CD14-positive monocyte (primary cell): ENCODE results near the gene HEYL. TPM values are rescaled to one million over a fixed set of nuclear protein-coding genes. Genes with fewer than 3 reads are reported as not detected.

ENCODE experiments used
- DNase-seq, 3 donors: peaks; one replicate each; pipeline ENCODE4 v3.0.0-alpha.2; 2011 to 2022
- H2AFZ ChIP-seq: 2 replicates; pipeline ENCODE4 v1.6.0; 2012; ENCODE audit warnings: mild to moderate bottlenecking, low read depth, low read length, inconsistent platforms; ENCODE audit not compliant: insufficient read depth, poor library complexity, severe bottlenecking
- H3K27ac ChIP-seq, 2 donors: 1 replicate in 1 of 2; 2 replicates in 1 of 2; pipeline ENCODE4 v1.5.1; 2012 to 2013; ENCODE audit warnings: low read length in 2 of 2, control low read depth in 1 of 2, inconsistent platforms in 1 of 2, low read depth in 1 of 2, mild to moderate bottlenecking in 1 of 2
- H3K27me3 ChIP-seq, 2 donors: one replicate each; pipeline versions ENCODE4 v1.6.0 to v1.6.1; 2011 to 2013; ENCODE audit warnings: low read length in 2 of 2; ENCODE audit not compliant: control insufficient read depth in 2 of 2, insufficient read depth in 2 of 2
- H3K36me3 ChIP-seq, 2 donors: replicated peaks in 1 of 2; 1 replicate in 1 of 2; 2 replicates in 1 of 2; pipeline versions ENCODE4 v1.5.1 to v1.6.1; 2012 to 2013; ENCODE audit warnings: low read length in 2 of 2, control low read depth in 1 of 2, inconsistent platforms in 1 of 2, mild to moderate bottlenecking in 1 of 2; ENCODE audit not compliant: insufficient read depth in 2 of 2, control insufficient read depth in 1 of 2
- H3K4me1 ChIP-seq, 2 donors: 1 replicate in 1 of 2; 2 replicates in 1 of 2; pipeline versions ENCODE4 v1.5.1 to v1.6.1; 2012 to 2013; ENCODE audit warnings: low read length in 2 of 2, control low read depth in 1 of 2, inconsistent platforms in 1 of 2, mild to moderate bottlenecking in 1 of 2, moderate library complexity in 1 of 2; ENCODE audit not compliant: insufficient read depth in 2 of 2, control insufficient read depth in 1 of 2
- H3K4me2 ChIP-seq: replicated peaks from 2 replicates; pipeline ENCODE3; 2012; ENCODE audit warnings: low read length, moderate library complexity, mild to moderate bottlenecking; ENCODE audit not compliant: poor library complexity, severe bottlenecking; ENCODE audit errors: extremely low read depth
- H3K4me3 ChIP-seq, 3 experiments: fragments of 200-600 bp in 1 of 3; sonication (generic) in 1 of 3; replicated peaks in 1 of 3; 1 replicate in 2 of 3; 2 replicates in 1 of 3; pipeline ENCODE4 v1.5.1; 2011 to 2013; ENCODE audit warnings: low read length in 3 of 3, mild to moderate bottlenecking in 3 of 3, control low read depth in 2 of 3, low read depth in 2 of 3, inconsistent platforms in 1 of 3, moderate library complexity in 1 of 3
- H3K79me2 ChIP-seq: 2 replicates; pipeline ENCODE4 v1.6.0; 2012; ENCODE audit warnings: mild to moderate bottlenecking, control low read depth, inconsistent platforms, low read length, moderate library complexity; ENCODE audit not compliant: insufficient read depth
- H3K9ac ChIP-seq: 2 replicates; pipeline ENCODE4 v1.6.0; 2017; ENCODE audit warnings: low read length, mild to moderate bottlenecking; ENCODE audit not compliant: insufficient read depth, poor library complexity, severe bottlenecking
- H3K9me3 ChIP-seq, 2 donors: replicated peaks in 1 of 2; 1 replicate in 1 of 2; 2 replicates in 1 of 2; pipeline versions ENCODE4 v1.5.1 to v1.6.1; 2012 to 2013; ENCODE audit warnings: low read length in 2 of 2, control low read depth in 1 of 2; ENCODE audit not compliant: control insufficient read depth in 1 of 2, insufficient read depth in 1 of 2
- H4K20me1 ChIP-seq: 2 replicates; pipeline ENCODE4 v1.6.0; 2012; ENCODE audit warnings: mild to moderate bottlenecking, low read length, control low read depth, moderate library complexity; ENCODE audit not compliant: insufficient read depth
- H3K27ac Mint-ChIP-seq, 7 donors: one replicate each; pipeline ENCODE4 v1.8.0; 2020; ENCODE audit warnings: mild to moderate bottlenecking in 7 of 7, mixed read lengths in 7 of 7, moderate library complexity in 6 of 7, inconsistent platforms in 2 of 7
- H3K27me3 Mint-ChIP-seq, 3 donors: one replicate each; pipeline ENCODE4 v1.8.0; 2021 to 2022; ENCODE audit warnings: low read depth in 3 of 3, mild to moderate bottlenecking in 3 of 3, mixed read lengths in 3 of 3, moderate library complexity in 3 of 3, inconsistent platforms in 1 of 3
- H3K36me3 Mint-ChIP-seq, 2 donors: one replicate each; pipeline ENCODE4 v1.8.0; 2020; ENCODE audit warnings: mixed read lengths in 2 of 2, inconsistent platforms in 1 of 2, mild to moderate bottlenecking in 1 of 2
- H3K4me1 Mint-ChIP-seq: one replicate; pipeline ENCODE4 v1.8.0; 2020; ENCODE audit warnings: mild to moderate bottlenecking, mixed read lengths
- H3K4me3 Mint-ChIP-seq, 2 donors: one replicate each; pipeline ENCODE4 v1.8.0; 2020; ENCODE audit warnings: mild to moderate bottlenecking in 2 of 2, mixed read lengths in 2 of 2, moderate library complexity in 1 of 2
- H3K9me3 Mint-ChIP-seq, 7 donors: one replicate each; pipeline ENCODE4 v1.8.0; 2020 to 2022; ENCODE audit warnings: mixed read lengths in 7 of 7, mild to moderate bottlenecking in 6 of 7, moderate library complexity in 6 of 7, inconsistent platforms in 2 of 7
- WGBS: methylation state at CpG from one replicate; pipeline ENCODE4 v1.1.5; 2013; ENCODE audit warnings: missing lambda C conversion rate; ENCODE audit not compliant: insufficient coverage; 5-methylcytosine and 5-hydroxymethylcytosine counted together
- intact Hi-C, 2 donors: fragments of 100-400 bp; cut with micrococcal nuclease; formaldehyde crosslinking; loops; one replicate each; pipeline versions ENCODE4 v1.15.0 to v1.15.1; 2023
- polyA plus RNA-seq, 3 donors: library from polyadenylated mRNA; depleted of rRNA in 1 of 3; unstranded in 2 of 3; stranded (reverse) in 1 of 3; fragments of 300-500 nt in 2 of 3; fragments of >200 nt in 1 of 3; fragmentation: Illumina TruSeq in 2 of 3; gene quantifications; 1 replicate in 2 of 3; 2 replicates in 1 of 3; pipeline ENCODE4 v1.2.3, GENCODE V29; 2012 to 2021
- TF ChIP-seq, protein P1 (sequence below): fragments of 200-600 bp; IDR thresholded peaks from one replicate; pipeline ENCODE4 v1.8.0; 2022; ENCODE audit warnings: antibody characterized with exemption, mild to moderate bottlenecking

HEYL gene
- polyA plus RNA-seq, 3 donors = 0.04 to 0.15 (median 0.15) TPM

- Histone ChIP-seq H3K9ac (no peak overlapping the region), H3K4me2 (no peak overlapping the region), H3K9me3 (no peaks in the 10 kb centered on the region), H3K36me3 (no peaks in the 10 kb centered on the region), H3K27ac (no peak overlapping the region), H3K27me3 (peaks cover 36 to 56% of the 10 kb centered on the region in 2 donors), H3K4me1 (no peaks in the 10 kb centered on the region), H3K79me2 (no peaks in the 10 kb centered on the region), H4K20me1 (no peaks in the 10 kb centered on the region), H3K4me3 (no peak overlapping the region), H2AFZ (no peak overlapping the region)
- intact Hi-C loops = no loop called here
- TF ChIP-seq, protein P1, sequence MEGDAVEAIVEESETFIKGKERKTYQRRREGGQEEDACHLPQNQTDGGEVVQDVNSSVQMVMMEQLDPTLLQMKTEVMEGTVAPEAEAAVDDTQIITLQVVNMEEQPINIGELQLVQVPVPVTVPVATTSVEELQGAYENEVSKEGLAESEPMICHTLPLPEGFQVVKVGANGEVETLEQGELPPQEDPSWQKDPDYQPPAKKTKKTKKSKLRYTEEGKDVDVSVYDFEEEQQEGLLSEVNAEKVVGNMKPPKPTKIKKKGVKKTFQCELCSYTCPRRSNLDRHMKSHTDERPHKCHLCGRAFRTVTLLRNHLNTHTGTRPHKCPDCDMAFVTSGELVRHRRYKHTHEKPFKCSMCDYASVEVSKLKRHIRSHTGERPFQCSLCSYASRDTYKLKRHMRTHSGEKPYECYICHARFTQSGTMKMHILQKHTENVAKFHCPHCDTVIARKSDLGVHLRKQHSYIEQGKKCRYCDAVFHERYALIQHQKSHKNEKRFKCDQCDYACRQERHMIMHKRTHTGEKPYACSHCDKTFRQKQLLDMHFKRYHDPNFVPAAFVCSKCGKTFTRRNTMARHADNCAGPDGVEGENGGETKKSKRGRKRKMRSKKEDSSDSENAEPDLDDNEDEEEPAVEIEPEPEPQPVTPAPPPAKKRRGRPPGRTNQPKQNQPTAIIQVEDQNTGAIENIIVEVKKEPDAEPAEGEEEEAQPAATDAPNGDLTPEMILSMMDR = no peak
- peak overlapping the region in 1 of 2 donors; percentile 43 for H3K4me3 Mint-ChIP-seq
- WGBS = no CpG with 5 or more reads among the region's 3 CpGs
- no peak for DNase-seq
- H3K27me3 Mint-ChIP-seq = peaks cover 54 to 62% (median 58%) of the 10 kb centered on the region in 3 donors
- H3K27ac Mint-ChIP-seq = no peak overlapping the region
- peaks cover 8% of the 10 kb centered on the region for H3K4me1 Mint-ChIP-seq
- H3K9me3 Mint-ChIP-seq = peaks cover 0 to 15% (median 8%) of the 10 kb centered on the region in 7 donors
- peaks cover 0 to 6% of the 10 kb centered on the region in 2 donors for H3K36me3 Mint-ChIP-seq
Measured at GRCh38 chr1:39681294-39681693, 41.9 kb upstream of the HEYL start.

- no peak overlapping the region for H3K4me3 Mint-ChIP-seq
- H3K27ac ChIP-seq = no peak overlapping the region
- intact Hi-C loops = no loop called here
Measured at GRCh38 chr1:39680751-39681150, 41.3 kb upstream of the HEYL start.

More at GRCh38 chr1:39680751-39681150, 41.3 kb upstream of the HEYL start:
- peaks cover 0 to 6% of the 10 kb centered on the region in 2 donors for H3K36me3 Mint-ChIP-seq
- H3K79me2 ChIP-seq = no peaks in the 10 kb centered on the region
- DNase-seq = no peak
- H3K9me3 ChIP-seq = no peaks in the 10 kb centered on the region
- no peak overlapping the region for H3K4me3 ChIP-seq
- peaks cover 0 to 13% (median 8%) of the 10 kb centered on the region in 7 donors for H3K9me3 Mint-ChIP-seq
- TF ChIP-seq, protein P1 = no peak
- H2AFZ ChIP-seq = no peak overlapping the region
- H3K27ac Mint-ChIP-seq = no peak overlapping the region
- H4K20me1 ChIP-seq = no peaks in the 10 kb centered on the region
- H3K9ac ChIP-seq = no peak overlapping the region
- H3K4me1 Mint-ChIP-seq = peaks cover 8% of the 10 kb centered on the region
- H3K36me3 ChIP-seq = no peaks in the 10 kb centered on the region
- H3K27me3 Mint-ChIP-seq = peaks cover 52 to 57% (median 57%) of the 10 kb centered on the region in 3 donors
- no peak overlapping the region for H3K4me2 ChIP-seq
- H3K27me3 ChIP-seq = peaks cover 36 to 56% of the 10 kb centered on the region in 2 donors
- H3K4me1 ChIP-seq = no peaks in the 10 kb centered on the region
- WGBS = 50% methylated on average over 4 of the region's 4 CpGs
